SK-MEL-5 (cell line): ENCODE data around the gene MYCN. TPM values are rescaled to one million over a fixed set of nuclear protein-coding genes. Genes with fewer than 3 reads are reported as not detected.

Experiments used
- DNase-seq: peaks from one replicate; pipeline ENCODE4 v3.0.0-alpha.2; 2016; ENCODE audit warnings: low read depth, low spot score
- in situ Hi-C: cut with HindIII; loops from 2 replicates; pipeline ENCODE4 v1.10.0; 2016; ENCODE audit warnings: low sequenced_read_pairs, high pct_unique_total_duplicates, low pct_unique_long_range_greater_than_20kb
- total RNA-seq: library from RNA; depleted of rRNA; stranded (reverse); fragments of >200 nt; shearing (Covaris generic); gene quantifications from 2 replicates; pipeline ENCODE4 v1.2.3, GENCODE V29; 2014

MYCN gene
- total RNA-seq, 1 experiment from 2014 or later = 0.11 TPM

DNA sequence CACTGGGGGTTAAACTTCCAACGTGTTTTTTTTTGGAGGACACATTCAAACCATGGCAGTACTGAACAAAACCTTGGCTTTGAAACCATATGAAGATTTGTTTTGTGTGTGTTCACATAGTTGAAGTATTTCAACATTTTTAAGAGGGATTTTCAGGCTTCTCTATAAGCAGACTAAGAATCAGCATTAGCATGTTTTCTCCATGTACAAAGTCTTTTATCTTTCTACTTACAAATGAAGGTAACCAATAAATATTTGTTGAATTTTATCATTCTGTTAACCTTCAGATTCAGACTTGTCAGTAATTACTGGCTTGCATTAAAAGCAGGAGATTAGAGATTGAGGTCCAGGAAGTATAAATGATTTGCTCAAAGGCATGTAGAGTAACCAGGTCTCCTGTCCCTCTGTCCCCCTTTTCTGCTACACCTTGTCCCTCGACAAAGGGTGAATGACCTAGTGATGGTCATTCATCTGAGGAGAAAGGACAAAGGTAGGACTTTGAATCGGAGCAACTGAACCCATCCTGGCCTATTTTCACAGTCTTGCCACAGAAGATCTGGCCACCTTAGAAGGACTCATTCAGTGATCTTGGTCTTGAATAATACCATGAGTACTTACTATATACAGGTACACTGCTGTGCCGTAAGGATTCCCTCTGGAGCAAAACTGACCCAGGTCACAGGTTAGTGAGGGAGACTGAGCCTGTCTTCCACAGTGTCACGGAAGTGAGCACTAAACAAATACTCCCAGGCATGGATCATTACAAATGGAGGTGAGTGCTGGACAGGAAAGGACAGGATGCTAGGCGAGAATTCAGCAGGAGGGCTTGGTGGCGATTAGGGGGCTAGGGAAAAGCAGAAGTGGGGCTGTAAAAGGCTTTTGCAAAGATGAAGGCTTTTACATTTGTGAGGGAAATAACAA lies 2.2 kb upstream of the MYCN start:
- no peak for DNase-seq
- in situ Hi-C loops = no loop called here

DNA sequence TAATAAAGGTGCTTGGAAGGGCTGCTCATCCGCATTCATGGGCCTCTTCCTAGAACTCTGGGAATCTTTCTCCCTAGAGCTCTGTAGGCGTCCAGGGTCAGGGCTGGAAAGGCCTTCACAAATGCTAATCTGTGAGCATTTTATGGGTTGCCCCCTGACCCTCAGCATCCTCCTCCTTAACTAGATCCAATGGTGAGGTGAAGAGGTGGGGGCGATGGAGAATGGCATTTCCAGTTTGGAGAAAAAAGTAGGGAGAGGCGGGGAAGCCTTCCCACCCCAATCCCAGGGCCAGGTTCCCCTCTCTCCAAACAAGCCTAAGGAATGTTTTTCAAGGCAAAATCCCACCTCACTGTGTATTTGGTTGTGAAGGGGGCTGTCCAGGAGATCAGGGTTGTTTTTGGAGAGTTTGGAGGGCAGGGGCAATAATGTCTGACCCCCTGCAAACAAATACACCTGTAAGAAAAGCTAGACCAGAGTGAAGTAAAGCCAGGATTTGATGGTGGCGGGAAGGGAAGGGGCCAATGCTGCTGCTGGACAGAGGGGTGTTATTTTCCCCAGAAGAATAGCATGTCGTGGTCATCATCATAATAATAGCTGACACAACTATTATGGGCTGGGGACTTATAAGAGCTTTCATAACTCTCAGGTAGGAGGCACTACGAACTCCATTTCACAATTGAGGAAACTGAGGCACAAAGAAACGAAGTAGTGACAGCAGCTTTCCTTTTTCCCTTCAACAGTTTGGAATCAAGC lies 1.4 kb upstream of the MYCN start:
- DNase-seq = no peak
- in situ Hi-C loops = no loop called here

DNA sequence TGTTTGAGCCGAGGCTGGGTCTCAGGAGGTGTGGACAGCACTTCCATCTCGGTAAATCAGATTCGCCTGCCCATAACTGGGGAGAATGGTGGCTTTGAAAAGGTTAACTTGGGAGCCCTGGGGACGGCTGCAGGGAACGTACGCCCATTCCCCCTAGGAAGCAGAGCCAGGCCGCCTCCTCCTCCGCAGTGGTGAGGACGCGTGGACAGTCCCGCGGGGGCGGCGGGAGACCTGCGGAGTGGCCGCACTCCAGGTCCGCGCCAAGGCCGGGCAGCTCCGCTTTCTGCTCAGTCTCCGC lies 845 bp upstream of the MYCN start:
- no peak for DNase-seq
- in situ Hi-C loops = no loop called here

DNA sequence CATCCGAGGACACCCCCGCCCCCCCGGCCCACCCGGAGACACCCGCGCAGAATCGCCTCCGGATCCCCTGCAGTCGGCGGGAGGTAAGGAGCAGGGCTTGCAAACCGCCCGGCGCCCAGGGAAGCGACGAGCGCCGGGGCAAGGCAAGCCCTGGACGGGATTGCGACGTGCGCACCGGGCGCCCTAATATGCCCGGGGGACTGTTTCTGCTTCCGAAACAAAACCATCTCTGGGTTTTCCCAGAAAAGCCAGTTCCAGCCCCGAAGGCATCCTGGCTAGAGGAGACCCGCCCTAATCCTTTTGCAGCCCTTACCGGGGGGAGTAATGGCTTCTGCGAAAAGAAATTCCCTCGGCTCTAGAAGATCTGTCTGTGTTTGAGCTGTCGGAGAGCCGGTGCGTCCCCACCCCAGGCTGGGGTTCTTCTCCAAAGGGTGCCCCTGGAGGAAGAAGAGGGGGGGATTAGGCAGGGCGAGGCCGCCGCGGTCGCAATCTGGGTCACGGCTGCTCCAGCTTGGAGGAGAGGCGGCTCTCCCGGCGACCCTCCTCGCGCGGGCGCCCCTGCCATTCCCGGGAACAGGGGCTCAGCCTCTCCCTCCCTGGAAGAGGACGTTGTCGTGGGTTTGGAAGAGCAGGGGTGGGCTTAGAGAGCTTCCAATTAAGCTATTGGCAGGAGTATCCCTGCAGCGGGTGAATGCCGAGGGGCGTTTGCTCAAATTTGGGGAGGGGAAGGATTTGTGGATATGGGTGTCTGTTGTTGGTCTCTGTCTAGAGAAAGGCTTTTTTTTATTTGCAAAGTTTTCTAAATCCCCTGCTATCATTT lies 521 bp downstream of the MYCN start:
- in situ Hi-C loops = no loop called here
- no peak for DNase-seq

DNA sequence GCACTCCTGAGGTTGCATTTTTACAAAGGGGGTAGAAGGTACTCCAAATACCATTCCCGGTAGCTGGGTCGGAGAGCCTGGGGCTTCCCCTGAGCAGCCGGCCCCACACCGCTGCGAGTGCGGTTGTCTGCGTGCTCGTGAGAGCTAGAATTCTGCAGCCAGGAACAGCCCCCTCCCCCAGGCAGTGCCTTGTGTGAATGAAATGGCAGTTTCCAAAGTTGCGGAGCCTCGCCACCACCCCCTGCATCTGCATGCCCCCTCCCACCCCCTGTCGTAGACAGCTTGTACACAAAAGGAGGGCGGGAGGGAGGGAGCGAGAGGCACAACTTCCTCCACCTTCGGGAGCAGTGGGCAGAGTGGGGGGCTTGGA lies 1.1 kb downstream of the MYCN start:
- in situ Hi-C loops = no loop called here
- DNase-seq = no peak

DNA sequence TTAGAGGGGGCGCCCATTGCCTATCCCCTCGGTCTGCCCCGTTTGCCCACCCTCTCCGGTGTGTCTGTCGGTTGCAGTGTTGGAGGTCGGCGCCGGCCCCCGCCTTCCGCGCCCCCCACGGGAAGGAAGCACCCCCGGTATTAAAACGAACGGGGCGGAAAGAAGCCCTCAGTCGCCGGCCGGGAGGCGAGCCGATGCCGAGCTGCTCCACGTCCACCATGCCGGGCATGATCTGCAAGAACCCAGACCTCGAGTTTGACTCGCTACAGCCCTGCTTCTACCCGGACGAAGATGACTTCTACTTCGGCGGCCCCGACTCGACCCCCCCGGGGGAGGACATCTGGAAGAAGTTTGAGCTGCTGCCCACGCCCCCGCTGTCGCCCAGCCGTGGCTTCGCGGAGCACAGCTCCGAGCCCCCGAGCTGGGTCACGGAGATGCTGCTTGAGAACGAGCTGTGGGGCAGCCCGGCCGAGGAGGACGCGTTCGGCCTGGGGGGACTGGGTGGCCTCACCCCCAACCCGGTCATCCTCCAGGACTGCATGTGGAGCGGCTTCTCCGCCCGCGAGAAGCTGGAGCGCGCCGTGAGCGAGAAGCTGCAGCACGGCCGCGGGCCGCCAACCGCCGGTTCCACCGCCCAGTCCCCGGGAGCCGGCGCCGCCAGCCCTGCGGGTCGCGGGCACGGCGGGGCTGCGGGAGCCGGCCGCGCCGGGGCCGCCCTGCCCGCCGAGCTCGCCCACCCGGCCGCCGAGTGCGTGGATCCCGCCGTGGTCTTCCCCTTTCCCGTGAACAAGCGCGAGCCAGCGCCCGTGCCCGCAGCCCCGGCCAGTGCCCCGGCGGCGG lies 1.7 kb downstream of the MYCN start:
- in situ Hi-C loops = no loop called here
- no peak for DNase-seq

DNA sequence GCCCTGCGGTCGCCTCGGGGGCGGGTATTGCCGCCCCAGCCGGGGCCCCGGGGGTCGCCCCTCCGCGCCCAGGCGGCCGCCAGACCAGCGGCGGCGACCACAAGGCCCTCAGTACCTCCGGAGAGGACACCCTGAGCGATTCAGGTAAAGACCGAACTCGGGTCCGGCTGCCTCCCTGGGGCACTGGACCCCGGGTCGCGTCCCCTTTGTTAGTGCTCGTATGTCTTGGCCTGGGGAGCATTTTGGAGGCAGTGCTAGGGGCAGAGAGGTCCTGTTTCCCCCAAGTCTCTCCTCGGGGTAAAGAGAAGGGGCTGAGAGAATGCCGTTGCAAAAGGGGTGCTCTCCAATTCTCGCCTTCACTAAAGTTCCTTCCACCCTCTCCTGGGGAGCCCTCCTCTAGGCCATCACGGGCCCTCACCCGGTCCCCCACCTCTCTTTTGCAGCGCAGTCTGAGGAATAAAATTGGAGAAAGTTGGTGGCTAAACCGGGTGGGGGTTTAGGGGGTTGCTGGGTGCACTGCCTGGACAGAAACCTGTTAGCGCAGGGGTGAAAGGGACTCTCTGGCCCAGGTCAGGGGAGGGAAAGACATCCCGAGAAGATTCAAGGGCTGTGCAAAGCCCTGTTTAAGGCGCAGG lies 2.5 kb downstream of the MYCN start:
- no peak for DNase-seq
- in situ Hi-C loops = no loop called here

DNA sequence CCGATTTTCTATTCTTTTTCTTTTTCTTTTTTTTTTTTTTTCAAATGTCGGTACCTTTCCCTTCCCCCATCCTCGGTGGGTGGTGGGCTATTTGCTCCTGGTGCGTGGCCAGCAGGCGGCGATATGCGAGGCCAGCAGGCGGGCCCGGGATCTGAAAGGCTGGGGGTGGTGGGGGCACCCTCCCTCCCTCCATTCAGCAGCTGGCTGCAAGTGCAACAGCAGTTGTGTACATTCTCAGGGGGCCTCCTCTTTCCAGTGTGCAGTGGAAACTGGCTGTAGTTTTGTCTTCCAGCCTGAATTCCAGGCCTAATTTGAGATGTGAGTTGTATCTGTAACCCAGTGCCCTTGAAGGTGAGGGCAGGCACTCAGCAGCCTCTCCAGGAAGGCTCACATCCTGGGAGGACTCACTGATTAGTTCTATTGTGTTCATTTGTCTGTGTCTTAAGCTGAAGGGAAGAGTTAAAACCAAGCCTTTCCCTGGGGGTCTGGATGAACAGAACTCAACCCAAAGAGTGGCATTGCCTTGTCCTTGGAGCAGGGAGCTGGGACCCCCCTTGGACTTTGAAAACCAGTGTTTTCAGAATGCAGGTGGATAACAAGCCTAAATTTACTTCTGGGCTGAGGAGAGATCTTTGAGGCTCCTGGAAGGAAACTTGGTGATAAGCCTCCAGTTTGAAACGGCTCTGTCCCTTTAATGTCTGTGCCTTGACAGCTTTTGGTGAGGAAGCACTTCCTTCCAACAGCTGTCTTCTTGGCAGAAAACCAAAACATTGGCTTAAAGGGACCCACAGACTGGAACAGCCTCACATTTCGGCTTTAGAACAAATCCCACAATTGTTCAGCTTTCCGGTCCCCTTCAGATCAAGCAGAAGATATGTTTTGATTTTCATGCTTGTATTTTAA lies 3.3 kb downstream of the MYCN start:
- in situ Hi-C loops = no loop called here
- DNase-seq = peak; percentile 38

DNA sequence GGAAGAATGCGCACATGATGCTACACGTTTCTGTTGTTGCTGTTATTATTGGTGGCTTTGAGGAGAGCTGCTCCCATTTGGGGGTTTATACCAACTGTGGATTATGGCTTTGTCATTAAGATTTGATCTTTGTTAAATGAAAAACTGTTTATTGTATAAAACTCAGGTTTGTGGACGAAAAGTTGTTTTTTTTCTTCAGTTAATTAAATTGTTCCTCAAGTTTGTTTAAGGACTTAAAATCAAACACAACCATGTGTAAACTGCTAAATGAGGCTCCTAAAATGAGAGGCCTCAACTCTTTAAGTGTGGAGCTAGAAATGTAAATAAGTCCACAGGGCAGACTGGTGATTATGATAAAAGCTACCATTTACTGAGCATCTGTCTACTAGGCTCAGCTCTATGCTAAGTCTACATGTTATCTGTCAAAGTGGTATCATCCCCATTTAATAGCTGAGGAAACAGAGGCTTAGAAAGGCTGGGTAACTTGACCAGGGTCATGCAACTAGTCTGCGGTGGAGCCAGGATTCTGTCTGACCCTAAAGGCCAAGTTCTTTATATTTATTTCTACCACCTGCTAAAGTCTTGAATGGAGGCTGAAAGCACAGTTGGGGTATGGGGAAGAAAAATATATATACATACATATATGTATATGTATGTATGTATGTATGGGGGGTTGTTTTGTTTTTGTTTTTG lies 4.1 kb downstream of the MYCN start:
- in situ Hi-C loops = no loop called here
- DNase-seq = no peak

DNA sequence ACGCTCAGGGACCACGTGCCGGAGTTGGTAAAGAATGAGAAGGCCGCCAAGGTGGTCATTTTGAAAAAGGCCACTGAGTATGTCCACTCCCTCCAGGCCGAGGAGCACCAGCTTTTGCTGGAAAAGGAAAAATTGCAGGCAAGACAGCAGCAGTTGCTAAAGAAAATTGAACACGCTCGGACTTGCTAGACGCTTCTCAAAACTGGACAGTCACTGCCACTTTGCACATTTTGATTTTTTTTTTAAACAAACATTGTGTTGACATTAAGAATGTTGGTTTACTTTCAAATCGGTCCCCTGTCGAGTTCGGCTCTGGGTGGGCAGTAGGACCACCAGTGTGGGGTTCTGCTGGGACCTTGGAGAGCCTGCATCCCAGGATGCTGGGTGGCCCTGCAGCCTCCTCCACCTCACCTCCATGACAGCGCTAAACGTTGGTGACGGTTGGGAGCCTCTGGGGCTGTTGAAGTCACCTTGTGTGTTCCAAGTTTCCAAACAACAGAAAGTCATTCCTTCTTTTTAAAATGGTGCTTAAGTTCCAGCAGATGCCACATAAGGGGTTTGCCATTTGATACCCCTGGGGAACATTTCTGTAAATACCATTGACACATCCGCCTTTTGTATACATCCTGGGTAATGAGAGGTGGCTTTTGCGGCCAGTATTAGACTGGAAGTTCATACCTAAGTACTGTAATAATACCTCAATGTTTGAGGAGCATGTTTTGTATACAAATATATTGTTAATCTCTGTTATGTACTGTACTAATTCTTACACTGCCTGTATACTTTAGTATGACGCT lies 5.8 kb downstream of the MYCN start:
- in situ Hi-C loops = no loop called here
- no peak for DNase-seq

DNA sequence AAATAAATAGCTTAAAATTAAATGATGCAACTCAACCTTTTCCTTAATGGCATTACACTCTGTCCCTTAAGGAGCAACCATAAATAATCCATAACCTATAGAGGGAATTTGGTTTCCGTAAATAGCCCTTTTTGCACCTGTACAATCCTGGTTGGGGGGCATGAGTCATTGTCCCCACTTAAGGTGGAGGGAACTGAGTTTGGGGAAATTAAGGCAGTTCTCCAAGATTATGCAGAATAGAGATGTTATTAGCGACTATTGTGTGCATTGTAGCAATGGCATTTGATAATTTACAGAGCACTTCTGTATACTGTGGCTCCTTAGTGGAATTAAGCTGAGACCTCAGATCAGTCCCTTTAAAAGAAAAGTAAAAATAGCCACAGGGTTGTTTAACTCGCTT lies 6.6 kb downstream of the MYCN start:
- DNase-seq = no peak
- in situ Hi-C loops = no loop called here

DNA sequence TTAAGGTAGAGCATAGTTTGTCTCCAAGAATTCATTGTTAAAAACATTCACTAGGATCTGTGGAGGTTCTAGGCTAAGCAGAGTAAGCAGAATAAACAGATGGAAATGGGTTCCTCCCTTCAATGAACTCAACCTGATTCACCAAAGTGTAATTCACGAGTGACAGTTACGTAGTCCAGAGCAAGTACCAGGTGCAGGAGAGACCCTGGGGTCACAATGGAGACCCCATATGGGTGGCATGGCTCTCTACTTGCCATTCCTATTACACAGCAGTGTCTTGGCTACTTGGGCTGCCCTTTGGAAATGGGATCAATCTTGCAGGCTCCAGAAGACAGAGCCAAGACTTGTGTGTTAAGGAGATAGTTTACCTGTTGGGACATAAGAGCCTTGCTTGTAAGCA lies 7.1 kb downstream of the MYCN start:
- DNase-seq = no peak
- in situ Hi-C loops = no loop called here

DNA sequence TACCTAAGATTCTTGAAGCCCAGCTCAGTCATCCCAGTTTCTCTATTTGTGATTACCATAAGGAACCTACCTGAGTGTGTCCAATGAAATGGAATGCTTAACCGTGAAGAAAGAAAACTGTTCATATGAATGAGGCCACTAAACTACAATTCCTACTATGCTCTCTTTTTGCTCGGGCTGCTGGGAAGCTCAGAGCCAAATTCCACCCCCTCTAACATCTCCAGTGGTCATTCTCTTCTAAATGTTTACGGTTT lies 8.3 kb downstream of the MYCN start:
- no peak for DNase-seq
- in situ Hi-C loops = no loop called here

DNA sequence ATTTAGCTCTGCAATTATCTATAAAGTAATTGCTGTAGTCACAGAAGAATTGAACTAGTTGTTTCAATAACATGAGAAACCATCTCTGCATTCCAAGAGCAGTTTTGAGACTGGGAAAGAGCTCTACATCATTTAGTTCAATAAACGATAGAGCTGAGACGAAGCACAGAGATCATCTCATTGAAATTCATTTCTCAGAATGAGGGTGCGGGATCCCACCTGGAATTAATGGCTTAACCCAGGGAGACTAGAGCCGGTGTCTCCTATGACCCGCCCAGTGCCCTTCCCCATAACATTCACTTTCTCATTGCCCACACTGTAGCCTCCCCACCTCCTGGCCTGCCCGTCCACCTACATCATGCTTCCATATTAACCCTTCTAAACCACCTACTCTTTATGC lies 8.8 kb downstream of the MYCN start:
- in situ Hi-C loops = no loop called here
- no peak for DNase-seq

DNA sequence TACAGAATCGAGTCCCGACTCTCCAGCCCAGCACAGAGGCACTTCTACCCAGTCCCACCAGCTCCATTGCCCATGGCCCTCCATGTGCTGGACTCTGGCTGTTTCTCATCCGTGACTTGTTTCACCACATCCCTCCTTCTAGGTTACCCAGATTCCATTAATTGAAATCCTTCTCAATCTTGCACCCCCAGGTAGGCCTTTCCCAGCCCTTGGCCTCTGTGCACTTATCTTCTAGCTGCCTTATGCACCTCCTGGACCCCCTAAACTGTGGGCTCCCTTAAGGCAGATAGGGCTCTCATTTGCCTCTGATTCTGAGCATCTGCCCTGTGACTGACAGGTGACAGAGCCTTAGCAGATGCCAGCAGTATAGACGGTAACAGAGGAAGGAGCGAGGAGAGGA lies 9.2 kb downstream of the MYCN start:
- in situ Hi-C loops = no loop called here
- DNase-seq = no peak
